GM10847 (cell line): ENCODE data around the gene LMO3.

ENCODE experiments used
- POLR2A ChIP-seq: IDR thresholded peaks from 2 replicates; pipeline ENCODE4 v1.6.1; 2011; ENCODE audit not compliant: insufficient read length; ENCODE audit errors: extremely low read depth

LMO3 gene

DNA sequence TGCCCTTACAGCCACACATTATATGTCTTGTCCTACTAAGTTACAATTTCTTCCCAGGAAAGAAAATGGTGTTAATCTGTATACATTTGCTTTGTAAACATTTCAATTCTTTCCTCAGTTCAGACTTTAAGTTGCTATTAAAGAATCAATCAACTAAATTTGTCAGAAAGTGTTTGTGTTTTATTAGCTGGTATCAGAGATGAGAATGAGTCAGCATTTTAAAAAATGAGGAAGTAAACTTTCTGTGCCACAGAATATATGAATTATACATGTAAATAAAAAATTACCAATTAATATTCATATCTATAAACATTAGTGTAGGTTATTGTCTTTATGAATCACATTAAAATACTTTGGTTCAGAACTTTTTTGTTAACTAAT, 82.0 kb downstream of the LMO3 start:
- no peak for TF ChIP-seq POLR2A

DNA sequence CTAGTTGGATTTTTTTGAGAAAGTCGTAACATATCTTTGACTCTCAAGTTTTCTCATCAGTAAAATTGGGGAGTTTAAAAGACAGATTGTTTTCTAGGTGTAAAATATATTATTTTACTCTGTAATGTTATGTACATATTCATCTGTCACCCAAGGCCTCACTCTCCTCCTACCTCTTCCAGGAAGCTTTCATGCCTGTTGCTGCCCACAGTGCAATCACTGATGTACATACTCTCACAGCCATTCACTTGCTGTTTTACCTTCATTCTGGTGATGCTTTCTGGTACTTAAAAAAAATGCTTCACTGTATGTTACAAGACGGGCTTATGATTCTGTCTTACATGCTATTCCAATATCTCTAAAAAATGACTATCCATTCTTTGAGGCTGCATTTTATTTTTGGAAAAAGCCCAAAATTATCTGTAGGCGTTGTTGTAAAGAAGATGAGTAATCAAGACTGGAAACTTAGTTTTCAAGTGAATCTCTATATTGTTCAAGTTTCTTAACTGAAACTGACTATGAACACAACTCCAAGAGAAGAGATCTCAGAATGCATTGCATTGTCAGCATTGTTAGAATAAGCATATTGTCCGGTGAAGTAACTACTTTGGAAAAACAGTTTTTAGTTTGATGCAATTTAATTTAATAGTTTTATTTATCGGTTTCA, 82.5 kb downstream of the LMO3 start:
- no peak for TF ChIP-seq POLR2A

DNA sequence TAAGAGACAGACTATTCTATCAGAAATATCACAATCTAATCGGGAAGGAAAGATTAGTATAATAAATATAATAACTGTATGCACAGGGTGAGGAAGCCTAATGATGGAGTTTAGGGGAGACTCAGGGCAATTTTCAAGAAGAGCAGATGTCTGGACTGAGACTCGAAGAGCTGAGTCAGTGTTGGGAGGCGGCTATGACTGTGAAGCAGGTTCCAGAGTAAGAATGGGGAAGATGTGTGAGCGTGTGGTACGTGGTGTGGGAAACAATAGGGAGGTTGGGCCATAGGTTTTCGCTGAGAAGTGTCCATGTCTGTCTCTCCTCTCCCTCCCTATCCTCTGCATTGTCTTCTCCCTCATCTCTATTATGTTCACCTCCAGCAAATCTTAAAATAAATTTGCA, 85.6 kb downstream of the LMO3 start:
- TF ChIP-seq POLR2A = no peak

DNA sequence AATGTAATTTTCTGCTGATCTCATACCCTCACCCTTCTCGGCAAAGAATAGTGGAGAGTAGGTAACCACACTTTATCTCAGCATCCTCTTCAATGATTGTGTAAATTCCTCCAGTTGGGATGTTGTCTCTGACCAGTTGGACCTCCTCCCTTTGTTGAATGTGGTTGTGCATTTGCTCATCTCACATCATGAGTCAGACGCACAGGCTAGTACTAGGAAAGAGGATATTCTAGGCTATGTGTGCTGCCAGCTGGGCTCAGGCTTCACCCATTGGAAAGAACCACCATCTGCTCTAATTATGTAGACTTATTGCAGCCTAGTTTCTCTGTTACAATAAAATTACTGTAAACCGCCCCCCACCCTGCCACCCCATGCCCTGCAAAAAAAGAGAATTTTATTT, 90.3 kb downstream of the LMO3 start:
- no peak for TF ChIP-seq POLR2A

DNA sequence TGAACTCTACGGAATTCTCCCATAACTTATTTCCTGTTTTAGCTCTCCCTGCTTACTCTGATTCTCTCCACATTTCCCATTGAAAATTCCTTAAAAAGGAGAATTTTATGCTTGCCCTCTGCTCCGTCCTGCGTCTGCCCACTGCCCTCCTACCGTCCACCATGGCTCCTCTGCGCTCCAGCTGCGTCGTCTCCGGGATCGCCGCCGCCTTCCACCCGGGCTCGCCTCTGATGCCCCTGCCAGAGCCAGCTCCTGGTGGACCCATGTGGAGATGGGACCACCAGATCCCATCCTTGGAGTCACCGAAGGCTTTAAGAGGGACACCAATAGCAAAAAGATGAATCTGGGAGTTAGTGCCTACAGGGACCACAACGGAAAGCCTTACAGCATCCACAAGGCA, 92.7 kb downstream of the LMO3 start:
- no peak for TF ChIP-seq POLR2A

DNA sequence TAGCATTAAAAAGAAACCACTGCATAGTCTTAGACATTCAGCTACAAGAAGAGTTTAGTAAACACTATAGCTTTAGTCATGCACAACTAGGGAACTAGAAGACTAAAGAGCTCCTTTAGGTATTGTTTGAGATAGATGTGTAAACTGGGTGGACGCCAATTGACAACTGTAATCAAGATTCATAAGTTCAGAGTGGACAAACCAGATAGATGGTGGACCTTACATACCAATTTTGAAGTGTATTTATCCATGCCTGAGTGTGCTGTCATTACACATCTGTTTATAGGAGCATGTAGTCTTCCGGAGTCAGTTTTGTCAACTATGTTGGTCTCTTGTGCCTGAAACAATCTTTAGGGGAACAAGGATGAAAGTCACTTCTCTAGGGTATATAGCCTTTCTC, 96.6 kb downstream of the LMO3 start:
- no peak for TF ChIP-seq POLR2A

DNA sequence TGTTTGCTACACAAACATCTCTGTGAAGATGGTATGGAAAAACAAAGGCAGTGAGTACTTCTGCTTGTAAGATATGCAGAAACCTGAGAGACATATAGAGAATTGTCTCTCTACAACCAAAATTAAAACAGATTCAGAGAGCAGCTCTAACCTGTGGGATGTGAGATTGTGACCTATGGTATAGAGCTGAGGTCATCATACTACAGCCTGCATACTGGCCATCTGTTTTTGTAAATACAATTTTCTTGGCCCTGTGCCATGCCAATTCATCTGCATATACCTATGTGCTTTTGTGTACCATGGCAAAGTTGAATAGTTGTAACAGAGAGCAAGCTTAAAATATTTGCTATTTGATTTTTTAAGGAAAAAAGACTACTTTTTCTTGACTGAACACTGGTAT, 99.6 kb downstream of the LMO3 start:
- no peak for TF ChIP-seq POLR2A

DNA sequence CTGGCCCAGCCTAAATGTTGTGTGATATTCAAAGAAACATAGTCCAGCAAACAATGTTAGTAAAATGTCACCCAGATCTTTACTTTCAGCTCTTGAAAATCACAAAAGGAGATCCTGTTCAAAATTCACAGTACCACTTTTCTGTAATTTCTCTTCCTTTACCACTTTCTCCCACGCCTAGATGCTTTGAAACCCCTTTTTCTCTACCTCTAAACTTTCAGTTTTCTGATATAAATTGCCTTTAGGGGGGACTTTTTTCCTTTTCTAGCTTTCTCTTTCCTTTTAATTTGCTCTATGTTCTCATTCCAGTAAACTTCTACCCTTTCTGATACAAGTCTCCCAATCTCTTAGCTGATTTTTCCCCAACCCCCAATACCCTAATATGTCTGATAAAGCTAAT, 101.8 kb downstream of the LMO3 start:
- no peak for TF ChIP-seq POLR2A

DNA sequence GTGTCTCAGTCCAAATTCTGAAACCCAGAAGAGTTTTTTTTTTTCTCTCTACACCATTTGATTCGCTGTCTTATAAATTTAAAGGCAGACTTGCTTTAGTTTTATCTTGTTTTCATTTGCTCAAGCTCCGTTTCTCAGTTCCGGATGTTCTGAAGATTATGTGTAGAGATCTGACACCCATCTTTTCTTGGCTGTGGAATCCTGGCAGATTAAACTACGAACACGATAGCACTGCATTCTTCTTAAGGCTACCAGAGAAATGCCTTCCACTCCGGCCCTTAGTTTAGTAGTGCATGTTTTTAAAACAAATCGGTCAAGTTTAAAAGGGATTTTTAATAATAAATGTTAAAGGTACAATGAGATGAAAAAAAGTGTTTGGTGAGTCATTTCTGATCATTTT, 106.4 kb downstream of the LMO3 start:
- no peak for TF ChIP-seq POLR2A
